Activated naive CD8-positive, alpha-beta T cell treated with anti-CD3 and anti-CD28 coated beads, Interleukin-2, amount 50 U/mL, for 24 hours (primary cell): ENCODE measurements around the gene AXIN2.
A peak's percentile ranks its signal among the peaks of the same experiment; 100 is the strongest.

ENCODE experiments used
- ATAC-seq: fragments of 150-1000 bp; cut with Tn5 transposase; one replicate; pipeline ENCODE4 v1.10.0; 2021
- DNase-seq: peaks from one replicate; pipeline ENCODE4 v3.0.0; 2021
- H3K27ac Mint-ChIP-seq: one replicate; pipeline ENCODE4 v1.8.0; 2021; ENCODE audit warnings: mild to moderate bottlenecking, mixed read lengths
- H3K27me3 Mint-ChIP-seq: one replicate; pipeline ENCODE4 v1.8.0; 2021; ENCODE audit warnings: mixed read lengths
- H3K36me3 Mint-ChIP-seq: one replicate; pipeline ENCODE4 v1.8.0; 2021; ENCODE audit warnings: low read depth, mixed read lengths
- H3K4me1 Mint-ChIP-seq: one replicate; pipeline ENCODE4 v1.8.0; 2021; ENCODE audit warnings: mixed read lengths
- H3K4me3 Mint-ChIP-seq: one replicate; pipeline ENCODE4 v1.8.0; 2021; ENCODE audit warnings: mild to moderate bottlenecking, moderate library complexity, mixed read lengths
- H3K9me3 Mint-ChIP-seq: one replicate; pipeline ENCODE4 v1.8.0; 2021; ENCODE audit warnings: mixed read lengths

AXIN2 gene

GRCh38 chr17:65553009-65553645 lies 8.3 kb downstream of the AXIN2 start:
- Mint-ChIP-seq H3K36me3 (peaks cover 13% of the 10 kb centered on the region), H3K27me3 (no peaks in the 10 kb centered on the region), H3K4me1 (peaks cover 32% of the 10 kb centered on the region), H3K4me3 (peak overlapping the region; percentile 30), H3K9me3 (no peaks in the 10 kb centered on the region), H3K27ac (peak overlapping the region; percentile 79)
- ATAC-seq = peak; percentile 45
- no peak for DNase-seq

DNA sequence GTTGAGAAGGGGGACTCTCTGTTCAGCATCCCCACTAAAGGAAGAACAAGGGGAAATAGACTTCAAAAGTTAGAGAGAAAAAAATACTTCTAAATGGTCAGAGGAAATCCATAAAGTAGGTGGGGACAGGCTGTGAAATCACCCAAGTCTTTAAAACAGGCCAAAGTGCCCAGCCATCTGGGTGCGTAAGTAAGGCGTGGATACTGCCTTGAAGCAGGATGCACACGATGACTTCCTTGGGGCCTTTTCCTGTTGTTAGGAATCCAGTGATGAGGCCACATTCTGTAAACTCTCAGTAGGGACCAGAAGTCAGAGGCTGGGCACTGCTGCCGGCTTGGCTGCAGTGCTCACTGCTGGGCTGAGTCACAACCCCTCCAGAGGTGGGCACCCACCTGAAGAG lies 9.2 kb downstream of the AXIN2 start:
- no peaks in the 10 kb centered on the region for H3K27me3 Mint-ChIP-seq
- no peak overlapping the region for H3K27ac Mint-ChIP-seq
- H3K36me3 Mint-ChIP-seq = peaks cover 18% of the 10 kb centered on the region
- ATAC-seq = no peak
- H3K4me1 Mint-ChIP-seq = peaks cover 38% of the 10 kb centered on the region
- no peak for DNase-seq
- H3K4me3 Mint-ChIP-seq = no peak overlapping the region
- no peaks in the 10 kb centered on the region for H3K9me3 Mint-ChIP-seq

- no peak overlapping the region for H3K27ac Mint-ChIP-seq
Measured at GRCh38 chr17:65551267-65552040, 10.0 kb downstream of the AXIN2 start.

DNA sequence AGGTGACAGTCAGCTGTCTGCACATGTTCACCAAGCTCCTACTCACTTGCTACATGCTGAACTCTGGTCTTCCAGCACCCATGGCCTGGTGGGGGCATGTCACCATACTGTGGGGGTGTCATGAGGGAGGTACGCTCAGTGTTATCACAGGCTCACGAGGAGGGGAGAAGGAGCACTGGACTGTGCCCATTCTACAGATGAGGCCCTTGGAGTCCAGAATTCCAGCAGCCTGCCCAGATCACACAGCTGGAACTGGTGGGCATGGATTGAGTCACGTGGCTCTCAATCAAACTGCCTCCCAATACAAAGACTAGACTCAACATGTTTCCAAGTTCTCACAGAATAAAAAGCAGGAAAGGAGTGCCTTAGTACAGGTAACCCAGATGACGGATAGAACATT lies 10.7 kb downstream of the AXIN2 start:
- Mint-ChIP-seq H3K27ac (no peak overlapping the region), H3K36me3 (peaks cover 18% of the 10 kb centered on the region), H3K9me3 (no peaks in the 10 kb centered on the region), H3K4me1 (peaks cover 41% of the 10 kb centered on the region), H3K4me3 (no peak overlapping the region), H3K27me3 (no peaks in the 10 kb centered on the region)
- DNase-seq (no peak), ATAC-seq (no peak)

More at GRCh38 chr17:65551267-65552040, 10.0 kb downstream of the AXIN2 start:
- H3K9me3 Mint-ChIP-seq = no peaks in the 10 kb centered on the region
- H3K4me1 Mint-ChIP-seq = peaks cover 39% of the 10 kb centered on the region
- ATAC-seq (no peak), DNase-seq (no peak)
- H3K27me3 Mint-ChIP-seq = no peaks in the 10 kb centered on the region
- no peak overlapping the region for H3K4me3 Mint-ChIP-seq
- peaks cover 18% of the 10 kb centered on the region for H3K36me3 Mint-ChIP-seq

GRCh38 chr17:65550075-65550662 lies 11.3 kb downstream of the AXIN2 start:
- Mint-ChIP-seq H3K27ac (no peak overlapping the region), H3K4me1 (peaks cover 41% of the 10 kb centered on the region), H3K4me3 (no peak overlapping the region), H3K27me3 (no peaks in the 10 kb centered on the region), H3K36me3 (peaks cover 18% of the 10 kb centered on the region), H3K9me3 (no peaks in the 10 kb centered on the region)
- DNase-seq (no peak), ATAC-seq (no peak)

DNA sequence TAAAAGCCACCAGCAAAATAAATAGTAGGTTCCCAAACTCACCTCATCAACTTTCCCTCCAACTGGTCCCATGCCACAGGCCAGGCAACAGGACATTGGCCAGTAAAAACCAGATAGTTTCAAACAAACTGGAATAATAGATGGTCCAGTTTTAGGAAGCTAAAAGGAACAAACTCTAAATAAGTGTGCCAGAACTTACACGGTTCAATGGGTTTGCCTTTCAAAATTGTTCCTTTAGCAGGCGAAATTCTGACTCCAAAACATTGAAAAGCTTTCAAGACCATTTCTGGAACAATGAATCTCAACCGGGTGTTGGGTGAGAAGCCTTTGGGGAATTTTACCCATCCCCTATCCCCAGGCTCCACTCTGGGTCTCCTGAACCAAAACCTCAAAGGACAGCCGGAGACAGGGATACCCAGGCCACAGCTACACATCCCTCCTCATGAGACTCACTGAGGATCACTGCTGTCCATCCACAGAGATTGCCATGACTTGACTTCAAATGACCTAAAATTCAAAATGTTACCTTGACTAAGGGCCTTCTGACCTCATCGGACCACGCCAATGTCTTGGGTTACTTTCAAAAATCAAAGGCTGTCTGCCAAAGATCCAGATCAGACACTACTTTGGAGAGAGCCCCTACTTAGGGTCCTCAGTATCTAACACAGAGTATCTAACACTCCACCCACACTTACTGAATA lies 13.0 kb downstream of the AXIN2 start:
- peaks cover 30% of the 10 kb centered on the region for H3K4me1 Mint-ChIP-seq
- H3K4me3 Mint-ChIP-seq = no peak overlapping the region
- H3K36me3 Mint-ChIP-seq = peaks cover 18% of the 10 kb centered on the region

DNA sequence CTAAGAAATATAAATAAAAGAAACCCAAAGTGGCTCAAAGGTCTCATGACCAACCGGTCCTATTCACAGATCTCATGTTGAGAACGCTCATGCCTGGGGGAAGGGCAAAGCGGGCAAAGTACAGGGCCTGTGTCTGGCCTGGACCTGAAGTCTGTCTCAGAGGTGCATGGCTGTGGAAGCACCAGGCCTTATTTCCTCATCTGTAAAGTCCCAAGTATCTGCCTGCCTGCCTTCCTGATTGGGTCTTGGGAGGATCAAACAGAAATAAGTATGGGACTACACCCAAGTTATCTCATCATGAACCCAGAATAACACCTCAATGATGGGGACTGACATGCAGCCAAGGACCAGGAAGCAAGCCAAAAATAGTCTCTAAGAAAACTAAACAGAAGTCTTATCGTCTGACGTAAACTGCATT lies 14.2 kb downstream of the AXIN2 start:
- Mint-ChIP-seq H3K36me3 (peaks cover 14% of the 10 kb centered on the region), H3K27ac (peak overlapping the region; percentile 10), H3K4me1 (peaks cover 20% of the 10 kb centered on the region), H3K9me3 (no peaks in the 10 kb centered on the region), H3K4me3 (no peak overlapping the region), H3K27me3 (no peaks in the 10 kb centered on the region)
- DNase-seq (no peak), ATAC-seq (no peak)

More for the DNA sequence above, 13.0 kb downstream of the AXIN2 start:
- no peaks in the 10 kb centered on the region for H3K9me3 Mint-ChIP-seq
- no peak for ATAC-seq
- no peaks in the 10 kb centered on the region for H3K27me3 Mint-ChIP-seq
- H3K27ac Mint-ChIP-seq = no peak overlapping the region
- DNase-seq = no peak

GRCh38 chr17:65546579-65546978 lies 14.9 kb downstream of the AXIN2 start:
- Mint-ChIP-seq H3K9me3 (no peaks in the 10 kb centered on the region), H3K36me3 (peaks cover 15% of the 10 kb centered on the region), H3K27me3 (no peaks in the 10 kb centered on the region), H3K4me1 (peaks cover 16% of the 10 kb centered on the region), H3K4me3 (no peak overlapping the region), H3K27ac (no peak overlapping the region)
- ATAC-seq = no peak
- no peak for DNase-seq

- peaks cover 14% of the 10 kb centered on the region for H3K4me1 Mint-ChIP-seq
- no peak overlapping the region for H3K27ac Mint-ChIP-seq
- no peak overlapping the region for H3K4me3 Mint-ChIP-seq
- ATAC-seq (no peak), DNase-seq (no peak)
- H3K36me3 Mint-ChIP-seq = peaks cover 21% of the 10 kb centered on the region
- H3K27me3 Mint-ChIP-seq = no peaks in the 10 kb centered on the region
- no peaks in the 10 kb centered on the region for H3K9me3 Mint-ChIP-seq
Measured at GRCh38 chr17:65545705-65546523, 15.5 kb downstream of the AXIN2 start.

- no peaks in the 10 kb centered on the region for H3K27me3 Mint-ChIP-seq
- H3K4me1 Mint-ChIP-seq = peaks cover 8% of the 10 kb centered on the region
- no peak for ATAC-seq
- no peak overlapping the region for H3K27ac Mint-ChIP-seq
- DNase-seq = no peak
- H3K36me3 Mint-ChIP-seq = peaks cover 21% of the 10 kb centered on the region
- no peak overlapping the region for H3K4me3 Mint-ChIP-seq
- H3K9me3 Mint-ChIP-seq = no peaks in the 10 kb centered on the region
Measured at GRCh38 chr17:65544672-65545071, 16.8 kb downstream of the AXIN2 start.

DNA sequence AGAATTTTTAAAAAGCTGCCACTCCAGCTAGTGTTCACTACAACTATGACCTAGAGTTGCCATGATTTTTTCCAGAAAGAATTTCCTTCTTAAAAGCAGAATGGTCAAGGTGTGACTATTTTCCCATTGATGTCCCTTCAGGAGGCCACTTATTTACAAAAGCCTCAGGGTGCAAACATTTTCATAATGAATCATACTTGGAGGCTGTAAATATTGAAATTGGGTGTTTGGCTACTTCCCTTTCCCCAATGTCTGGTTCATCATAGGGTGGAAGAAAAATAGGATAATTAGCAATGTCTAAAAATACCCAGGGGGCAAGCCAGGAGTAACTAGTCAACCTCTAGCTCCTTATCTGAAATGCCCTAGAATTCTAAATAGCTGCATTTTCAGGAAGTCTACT lies 18.8 kb downstream of the AXIN2 start:
- H3K4me3 Mint-ChIP-seq = no peak overlapping the region
- H3K4me1 Mint-ChIP-seq = peaks cover 18% of the 10 kb centered on the region
- no peaks in the 10 kb centered on the region for H3K9me3 Mint-ChIP-seq
- no peaks in the 10 kb centered on the region for H3K27me3 Mint-ChIP-seq
- no peak overlapping the region for H3K27ac Mint-ChIP-seq
- peaks cover 9% of the 10 kb centered on the region for H3K36me3 Mint-ChIP-seq
- DNase-seq = no peak
- ATAC-seq = no peak

DNA sequence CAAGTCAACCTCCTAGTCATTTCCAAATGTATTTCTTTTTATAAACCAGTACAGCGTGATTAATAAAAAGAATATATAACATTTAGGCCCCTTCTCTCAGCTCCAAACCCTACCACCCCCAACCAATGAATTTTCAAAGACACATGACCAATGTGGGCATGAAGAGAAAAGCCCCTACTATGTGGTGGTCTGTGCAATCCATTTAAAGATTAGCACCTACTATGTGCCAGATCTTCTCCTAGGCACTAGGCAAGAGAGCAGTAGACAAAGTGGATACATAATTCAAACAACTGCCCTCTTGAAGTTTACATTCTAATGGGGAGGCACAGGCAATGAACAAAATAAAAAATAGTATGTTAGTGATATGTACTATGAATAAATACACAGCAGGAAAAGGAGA lies 19.4 kb downstream of the AXIN2 start:
- peaks cover 7% of the 10 kb centered on the region for H3K36me3 Mint-ChIP-seq
- peaks cover 13% of the 10 kb centered on the region for H3K4me1 Mint-ChIP-seq
- ATAC-seq (no peak), DNase-seq (no peak)
- H3K9me3 Mint-ChIP-seq = no peaks in the 10 kb centered on the region
- H3K27ac Mint-ChIP-seq = no peak overlapping the region
- H3K27me3 Mint-ChIP-seq = no peaks in the 10 kb centered on the region
- H3K4me3 Mint-ChIP-seq = no peak overlapping the region

GRCh38 chr17:65541453-65541852 lies 20.0 kb downstream of the AXIN2 start:
- DNase-seq (no peak), ATAC-seq (no peak)
- no peaks in the 10 kb centered on the region for H3K27me3 Mint-ChIP-seq
- H3K27ac Mint-ChIP-seq = no peak overlapping the region
- H3K36me3 Mint-ChIP-seq = peaks cover 7% of the 10 kb centered on the region
- peaks cover 12% of the 10 kb centered on the region for H3K4me1 Mint-ChIP-seq
- no peaks in the 10 kb centered on the region for H3K9me3 Mint-ChIP-seq
- H3K4me3 Mint-ChIP-seq = no peak overlapping the region
